Measurements from ENCODE around the gene GORASP2.

- TF ChIP-seq POLR2A (IDR thresholded peaks at IDR 0.05; ENCODE audit: borderline replicate concordance, extremely low read depth, insufficient read depth, insufficient read length) (no peak), YY1 (IDR thresholded peaks at IDR 0.05; ENCODE audit: extremely low read depth, insufficient replicate concordance, low read depth, low read length) (no peak), SIN3A (IDR thresholded peaks at IDR 0.05; ENCODE audit: low read depth) (no peak)
Measured at GRCh38 chr2:171008550-171009205, 79.6 kb downstream of the GORASP2 start.
